ENCODE measurements around the gene STPG4. TPM values are rescaled to one million over a fixed set of nuclear protein-coding genes. Genes with fewer than 3 reads are reported as not detected.
"Not testable (repeated sequence)": the region's sequence is repeated elsewhere in the genome, so short reads cannot be mapped to it uniquely, and the experiment has no call there.

Gene STPG4
- total and polyA plus RNA-seq, 8 donors, result 0.17 to 1.0 (median 0.33) TPM

- Histone ChIP-seq H3K9me3 (no peaks in the 10 kb centered on the region), H3K4me1 (no peaks in the 10 kb centered on the region), H3K27ac (no peak overlapping the region), H3K4me3 (no peak overlapping the region), H3K27me3 (no peaks in the 10 kb centered on the region), H3K36me3 (no peaks in the 10 kb centered on the region)
- no peak for TF ChIP-seq CTCF (IDR thresholded peaks at IDR 0.05)
- ATAC-seq (no peak), DNase-seq (no peak)
- intact Hi-C loops (cut with DNase I), result no loop called here
Measured at GRCh38 chr2:47119001-47119400, 36.1 kb downstream of the STPG4 start.

GRCh38 chr2:47118581-47118980 is 36.5 kb downstream of the STPG4 start:
- H3K4me1 ChIP-seq, result no peaks in the 10 kb centered on the region
- DNase-seq, result no peak
- no peak overlapping the region for H3K27ac ChIP-seq
- no peaks in the 10 kb centered on the region for H3K27me3 ChIP-seq
- intact Hi-C loops (cut with DNase I), result no loop called here
- no peak for ATAC-seq
- H3K4me3 ChIP-seq, result no peak overlapping the region
- no peak for TF ChIP-seq CTCF (IDR thresholded peaks at IDR 0.05)
- H3K36me3 ChIP-seq, result no peaks in the 10 kb centered on the region
- no peaks in the 10 kb centered on the region for H3K9me3 ChIP-seq

GRCh38 chr2:47112665-47113435 is 42.3 kb downstream of the STPG4 start:
- no peak overlapping the region for H3K4me3 ChIP-seq
- intact Hi-C loops (cut with DNase I), result no loop called here
- no peak for DNase-seq
- no peaks in the 10 kb centered on the region for H3K36me3 ChIP-seq
- H3K27me3 ChIP-seq, result no peaks in the 10 kb centered on the region
- H3K27ac ChIP-seq, result no peak overlapping the region
- ATAC-seq, result no peak
- H3K4me1 ChIP-seq, result no peaks in the 10 kb centered on the region
- H3K9me3 ChIP-seq, result no peaks in the 10 kb centered on the region
- no peak for TF ChIP-seq CTCF (IDR thresholded peaks at IDR 0.05)

GRCh38 chr2:47109680-47110079 is 45.4 kb downstream of the STPG4 start:
- DNase-seq (no peak), ATAC-seq (no peak)
- no peak for TF ChIP-seq CTCF (IDR thresholded peaks at IDR 0.05)
- intact Hi-C loops (cut with DNase I), result no loop called here
- Histone ChIP-seq H3K27ac (no peak overlapping the region), H3K27me3 (no peaks in the 10 kb centered on the region), H3K36me3 (no peaks in the 10 kb centered on the region), H3K4me1 (no peaks in the 10 kb centered on the region), H3K4me3 (no peak overlapping the region), H3K9me3 (no peaks in the 10 kb centered on the region)

- ATAC-seq, result no peak
- Histone ChIP-seq H3K27ac (no peak overlapping the region), H3K27me3 (no peaks in the 10 kb centered on the region), H3K9me3 (no peaks in the 10 kb centered on the region), H3K4me3 (no peak overlapping the region), H3K4me1 (no peaks in the 10 kb centered on the region), H3K36me3 (no peaks in the 10 kb centered on the region)
- DNase-seq, result no peak
- TF ChIP-seq CTCF (IDR thresholded peaks at IDR 0.05), result no peak
- intact Hi-C loops (cut with DNase I), result no loop called here
Measured at GRCh38 chr2:47109007-47109375, 46.1 kb downstream of the STPG4 start.

GRCh38 chr2:47108267-47109006 is 46.7 kb downstream of the STPG4 start:
- H3K27ac ChIP-seq; intact Hi-C loops (cut with DNase I); H3K4me3 ChIP-seq; H3K27me3 ChIP-seq; DNase-seq; H3K4me1 ChIP-seq; H3K36me3 ChIP-seq; ATAC-seq; H3K9me3 ChIP-seq: not testable (repeated sequence)

GRCh38 chr2:47107201-47107600 is 47.9 kb downstream of the STPG4 start:
- DNase-seq; H3K4me1 ChIP-seq; H3K27ac ChIP-seq; intact Hi-C loops (cut with DNase I); H3K36me3 ChIP-seq; ATAC-seq; H3K4me3 ChIP-seq; H3K27me3 ChIP-seq; H3K9me3 ChIP-seq: not testable (repeated sequence)

GRCh38 chr2:47106231-47106630 is 48.9 kb downstream of the STPG4 start:
- ATAC-seq; H3K36me3 ChIP-seq; H3K9me3 ChIP-seq; intact Hi-C loops (cut with DNase I); H3K4me3 ChIP-seq; H3K27ac ChIP-seq; H3K4me1 ChIP-seq; DNase-seq; H3K27me3 ChIP-seq: not testable (repeated sequence)

Measured in left lung (tissue), 10 donors.